ENCODE data around the gene MYO1E. TPM values are rescaled to one million over a fixed set of nuclear protein-coding genes. Genes with fewer than 3 reads are reported as not detected.
A peak's percentile ranks its signal among the peaks of the same experiment; 100 is the strongest.

The MYO1E gene
- total RNA-seq, 1 donor = 19.9 TPM

GRCh38 chr15:59273234-59273633 is 99.4 kb downstream of the MYO1E start:
- DNase-seq (ENCODE audit: low read depth in 2 of 3, low spot score in 2 of 3) = no peak

GRCh38 chr15:59271595-59272201 is 101.0 kb downstream of the MYO1E start:
- no peak for DNase-seq (ENCODE audit: low read depth in 2 of 3, low spot score in 2 of 3)

- no peak for DNase-seq (ENCODE audit: low read depth in 2 of 3, low spot score in 2 of 3)
Observed at GRCh38 chr15:59268852-59269407, 103.7 kb downstream of the MYO1E start.

GRCh38 chr15:59268168-59268851 is 104.4 kb downstream of the MYO1E start:
- DNase-seq (ENCODE audit: low read depth in 2 of 3, low spot score in 2 of 3) = no peak

GRCh38 chr15:59266028-59266427 is 106.6 kb downstream of the MYO1E start:
- no peak for DNase-seq (ENCODE audit: low read depth in 2 of 3, low spot score in 2 of 3)

GRCh38 chr15:59262316-59262715 is 110.4 kb downstream of the MYO1E start:
- DNase-seq (ENCODE audit: low read depth in 2 of 3, low spot score in 2 of 3) = no peak

- no peak for DNase-seq (ENCODE audit: low read depth in 2 of 3, low spot score in 2 of 3)
Observed at GRCh38 chr15:59260090-59260489, 112.6 kb downstream of the MYO1E start.

- DNase-seq (ENCODE audit: low read depth in 2 of 3, low spot score in 2 of 3) = no peak
Observed at GRCh38 chr15:59259137-59259943, 113.3 kb downstream of the MYO1E start.

- DNase-seq (ENCODE audit: low read depth in 2 of 3, low spot score in 2 of 3) = no peak
Observed at GRCh38 chr15:59258317-59258716, 114.4 kb downstream of the MYO1E start.

GRCh38 chr15:59257140-59257539 is 115.5 kb downstream of the MYO1E start:
- DNase-seq (ENCODE audit: low read depth in 2 of 3, low spot score in 2 of 3) = no peak

GRCh38 chr15:59256482-59256881 is 116.2 kb downstream of the MYO1E start:
- DNase-seq (ENCODE audit: low read depth in 2 of 3, low spot score in 2 of 3) = no peak

- DNase-seq (ENCODE audit: low read depth in 2 of 3, low spot score in 2 of 3) = no peak
Observed at GRCh38 chr15:59255680-59256336, 116.9 kb downstream of the MYO1E start.

- DNase-seq (ENCODE audit: low read depth in 2 of 3, low spot score in 2 of 3) = no peak
Observed at GRCh38 chr15:59252137-59252536, 120.5 kb downstream of the MYO1E start.

- DNase-seq (ENCODE audit: low read depth in 2 of 3, low spot score in 2 of 3) = no peak
Observed at GRCh38 chr15:59251001-59251845, 121.4 kb downstream of the MYO1E start.

GRCh38 chr15:59250249-59250648 is 122.4 kb downstream of the MYO1E start:
- no peak for DNase-seq (ENCODE audit: low read depth in 2 of 3, low spot score in 2 of 3)

GRCh38 chr15:59249816-59250215 is 122.9 kb downstream of the MYO1E start:
- no peak for DNase-seq (ENCODE audit: low read depth in 2 of 3, low spot score in 2 of 3)

- peak in 2 of 3 donors; percentile 60 to 82 for DNase-seq (ENCODE audit: low read depth in 2 of 3, low spot score in 2 of 3)
Observed at GRCh38 chr15:59247364-59247763, 125.3 kb downstream of the MYO1E start.

GRCh38 chr15:59245559-59245958 is 127.1 kb downstream of the MYO1E start:
- no peak for DNase-seq (ENCODE audit: low read depth in 2 of 3, low spot score in 2 of 3)

- no peak for DNase-seq (ENCODE audit: low read depth in 2 of 3, low spot score in 2 of 3)
Observed at GRCh38 chr15:59244337-59244736, 128.3 kb downstream of the MYO1E start.

- no peak for DNase-seq (ENCODE audit: low read depth in 2 of 3, low spot score in 2 of 3)
Observed at GRCh38 chr15:59243622-59244021, 129.0 kb downstream of the MYO1E start.

Data from hematopoietic multipotent progenitor cell (in vitro differentiated cells).